RWPE2 (cell line): ENCODE data around the gene NKD1.

ENCODE experiments used
- ATAC-seq: fragments of 200-7000 bp; cut with Tn5 transposase; 3 replicates; pipeline ENCODE4 v1.9.1; 2021; ENCODE audit warnings: low read depth
- DNase-seq: peaks from one replicate; pipeline ENCODE4 v3.0.0-alpha.2; 2020; ENCODE audit warnings: low spot score
- H3K27ac ChIP-seq: fragments of 450-650 bp; 2 replicates; pipeline ENCODE4 v1.5.1; 2017; ENCODE audit warnings: mild to moderate bottlenecking; ENCODE audit not compliant: poor library complexity, severe bottlenecking
- H3K27me3 ChIP-seq: fragments of 250-450 bp; sonication (Bioruptor Pico); 2 replicates; pipeline ENCODE4 v1.5.1; 2021; ENCODE audit warnings: mild to moderate bottlenecking, moderate library complexity; ENCODE audit not compliant: insufficient read depth, poor library complexity, severe bottlenecking
- H3K36me3 ChIP-seq: fragments of 250-450 bp; sonication (Bioruptor Pico); 2 replicates; pipeline ENCODE4 v1.5.1; 2020; ENCODE audit warnings: low read depth, mild to moderate bottlenecking, moderate library complexity
- H3K4me1 ChIP-seq: fragments of 250-450 bp; sonication (Bioruptor Pico); 2 replicates; pipeline ENCODE4 v1.5.1; 2021; ENCODE audit warnings: mild to moderate bottlenecking, moderate library complexity; ENCODE audit not compliant: insufficient read depth, poor library complexity, severe bottlenecking
- H3K4me3 ChIP-seq: fragments of 250-450 bp; sonication (Bioruptor Pico); 2 replicates; pipeline ENCODE4 v1.5.1; 2021; ENCODE audit warnings: mild to moderate bottlenecking, moderate library complexity; ENCODE audit not compliant: severe bottlenecking
- H3K9me3 ChIP-seq: fragments of 250-450 bp; sonication (Bioruptor Pico); 2 replicates; pipeline ENCODE4 v1.5.1; 2021; ENCODE audit warnings: mild to moderate bottlenecking, moderate library complexity; ENCODE audit not compliant: severe bottlenecking
- CTCF ChIP-seq: fragments of 450-650 bp; IDR thresholded peaks from one replicate; pipeline ENCODE4 v1.5.1; 2017; ENCODE audit warnings: mild to moderate bottlenecking, moderate library complexity; ENCODE audit not compliant: poor library complexity, severe bottlenecking

Gene NKD1

GRCh38 chr16:50640391-50640790 lies 92.2 kb downstream of the NKD1 start:
- DNase-seq (no peak), ATAC-seq (no peak)

DNA sequence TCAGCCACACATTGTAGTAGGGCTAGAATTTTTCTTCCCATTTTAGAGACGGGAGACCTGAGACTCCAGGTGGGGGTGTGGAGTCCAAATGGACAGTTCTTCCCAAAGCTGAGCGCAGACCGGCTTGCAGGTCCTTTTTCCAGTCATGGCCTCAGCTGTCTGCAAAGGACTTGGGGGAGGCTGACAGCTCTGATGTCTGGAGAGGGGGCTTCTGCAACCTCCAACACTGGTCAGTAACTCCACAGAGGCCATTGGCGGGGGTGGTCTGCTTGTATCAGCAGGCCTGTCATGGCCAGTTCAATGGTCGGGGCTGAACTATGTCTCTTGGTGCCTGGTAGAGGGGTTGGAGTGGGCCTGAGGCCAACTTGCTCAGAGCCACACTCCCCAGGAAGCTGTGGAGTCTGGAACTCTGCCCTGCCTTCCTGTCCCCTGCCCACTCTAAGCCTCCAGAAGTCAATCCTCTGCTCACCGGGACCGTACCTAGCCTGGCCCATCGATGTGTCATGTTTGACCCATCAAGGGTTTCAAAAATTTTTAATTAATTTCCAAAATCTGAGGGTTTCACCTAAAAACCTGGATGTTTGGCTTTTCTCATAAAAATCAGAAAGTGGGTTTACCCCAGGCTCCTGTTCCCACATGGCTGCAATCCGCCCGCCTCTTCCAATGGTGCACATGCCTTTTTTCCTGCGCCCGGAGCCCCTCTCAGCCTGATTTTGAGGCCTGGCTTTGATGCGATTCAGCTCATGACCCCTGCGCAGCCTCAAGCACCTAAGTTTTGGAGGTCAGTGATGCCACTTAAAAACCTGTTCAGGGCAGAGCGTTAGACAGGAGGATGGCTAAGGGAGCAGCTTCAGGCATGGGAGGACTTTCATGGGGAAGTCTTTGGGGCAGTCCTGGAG lies 93.0 kb downstream of the NKD1 start:
- Histone ChIP-seq H3K27me3 (no peaks in the 10 kb centered on the region), H3K9me3 (no peaks in the 10 kb centered on the region), H3K27ac (no peak overlapping the region), H3K36me3 (no peaks in the 10 kb centered on the region), H3K4me1 (no peaks in the 10 kb centered on the region), H3K4me3 (no peak overlapping the region)
- no peak for TF ChIP-seq CTCF
- ATAC-seq: no peak
- no peak for DNase-seq

More at GRCh38 chr16:50640391-50640790, 92.2 kb downstream of the NKD1 start:
- TF ChIP-seq CTCF: no peak
- Histone ChIP-seq H3K36me3 (no peaks in the 10 kb centered on the region), H3K9me3 (no peaks in the 10 kb centered on the region), H3K4me1 (no peaks in the 10 kb centered on the region), H3K4me3 (no peak overlapping the region), H3K27ac (no peak overlapping the region), H3K27me3 (no peaks in the 10 kb centered on the region)

DNA sequence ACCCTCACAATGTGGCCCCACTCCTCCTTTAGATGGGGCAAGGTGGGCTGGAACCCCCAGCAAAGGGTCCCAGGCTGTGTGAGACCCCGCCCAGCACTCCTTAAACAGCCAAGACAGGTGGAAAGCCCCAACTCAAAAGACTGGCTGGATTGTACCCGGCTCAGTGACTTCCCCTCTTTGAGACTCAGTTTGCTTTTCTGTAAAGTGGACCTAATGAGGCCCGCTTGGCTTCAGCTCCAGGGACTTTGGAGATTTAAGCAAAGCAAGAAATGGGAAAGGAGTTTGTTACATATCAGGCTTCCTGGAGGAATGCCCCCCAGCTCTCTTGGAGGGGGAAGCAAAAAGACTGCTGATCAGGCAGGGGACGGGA lies 93.6 kb downstream of the NKD1 start:
- no peaks in the 10 kb centered on the region for H3K36me3 ChIP-seq
- H3K4me1 ChIP-seq: no peaks in the 10 kb centered on the region
- no peak for DNase-seq
- H3K9me3 ChIP-seq: no peaks in the 10 kb centered on the region
- no peak overlapping the region for H3K27ac ChIP-seq
- ATAC-seq: no peak
- H3K4me3 ChIP-seq: no peak overlapping the region
- H3K27me3 ChIP-seq: no peaks in the 10 kb centered on the region
- TF ChIP-seq CTCF: no peak

DNA sequence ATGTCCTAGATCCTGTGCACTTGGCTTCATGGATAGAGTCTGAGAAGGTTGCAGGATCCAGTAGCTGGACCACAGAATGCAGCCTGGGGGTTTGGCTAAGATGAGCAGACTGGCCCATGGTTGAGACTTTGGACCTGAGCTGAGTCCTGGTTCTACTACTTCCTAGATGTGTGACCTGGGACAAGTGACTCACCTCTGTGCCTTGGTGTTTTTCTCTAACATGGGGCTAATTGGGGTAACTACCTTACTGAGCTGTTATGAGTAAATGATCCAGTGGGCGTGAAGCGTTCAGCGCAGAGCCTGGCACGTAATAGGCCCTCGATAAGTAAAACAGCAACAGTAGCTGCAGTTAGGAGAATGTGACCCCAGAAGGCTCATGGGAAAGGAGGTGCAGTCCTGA lies 94.2 kb downstream of the NKD1 start:
- ATAC-seq (no peak), DNase-seq (no peak)
- Histone ChIP-seq H3K9me3 (no peaks in the 10 kb centered on the region), H3K36me3 (no peaks in the 10 kb centered on the region), H3K27ac (no peak overlapping the region), H3K27me3 (no peaks in the 10 kb centered on the region), H3K4me3 (no peak overlapping the region), H3K4me1 (no peaks in the 10 kb centered on the region)
- no peak for TF ChIP-seq CTCF

- Histone ChIP-seq H3K27me3 (no peaks in the 10 kb centered on the region), H3K27ac (no peak overlapping the region), H3K9me3 (no peaks in the 10 kb centered on the region), H3K4me3 (no peak overlapping the region), H3K36me3 (no peaks in the 10 kb centered on the region), H3K4me1 (no peaks in the 10 kb centered on the region)
- TF ChIP-seq CTCF: no peak
- DNase-seq: no peak
- ATAC-seq: no peak
Observed at GRCh38 chr16:50643192-50643591, 95.0 kb downstream of the NKD1 start.
